HL-60 (cell line): ENCODE measurements around the gene GABPA.

ENCODE experiments used
- POLR2AphosphoS5 ChIP-seq: IDR thresholded peaks from 2 replicates; pipeline ENCODE4 v1.6.1; 2012; ENCODE audit warnings: low read depth
- SPI1 ChIP-seq: IDR thresholded peaks from 2 replicates; pipeline ENCODE4 v1.6.1; 2012; ENCODE audit warnings: low read depth, mild to moderate bottlenecking, borderline replicate concordance
- TF ChIP-seq, protein P1 (sequence below): IDR thresholded peaks from one replicate; pipeline ENCODE4 v1.5.1; 2011; ENCODE audit warnings: low read length, control low read depth, inconsistent platforms; ENCODE audit not compliant: insufficient read depth

DNA sequence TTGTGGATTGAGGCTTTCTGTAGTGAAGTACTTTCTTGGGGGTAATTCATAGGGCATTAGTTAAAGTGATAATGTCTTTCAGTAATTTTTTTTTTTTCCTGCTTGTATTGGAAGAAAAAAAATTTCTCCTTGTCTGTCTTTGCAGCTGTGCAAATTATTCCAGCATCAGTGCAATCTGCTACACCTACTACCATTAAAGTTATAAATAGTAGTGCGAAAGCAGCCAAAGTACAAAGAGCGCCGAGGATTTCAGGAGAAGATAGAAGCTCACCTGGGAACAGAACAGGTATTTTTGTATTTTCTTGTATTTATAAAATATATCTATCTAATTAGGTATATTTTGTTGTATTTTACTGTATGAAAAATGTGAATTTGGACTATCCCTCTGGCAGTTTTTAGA lies 29.3 kb downstream of the GABPA start:
- no peak for TF ChIP-seq POLR2AphosphoS5
- no peak for TF ChIP-seq SPI1
- TF ChIP-seq, protein P1, sequence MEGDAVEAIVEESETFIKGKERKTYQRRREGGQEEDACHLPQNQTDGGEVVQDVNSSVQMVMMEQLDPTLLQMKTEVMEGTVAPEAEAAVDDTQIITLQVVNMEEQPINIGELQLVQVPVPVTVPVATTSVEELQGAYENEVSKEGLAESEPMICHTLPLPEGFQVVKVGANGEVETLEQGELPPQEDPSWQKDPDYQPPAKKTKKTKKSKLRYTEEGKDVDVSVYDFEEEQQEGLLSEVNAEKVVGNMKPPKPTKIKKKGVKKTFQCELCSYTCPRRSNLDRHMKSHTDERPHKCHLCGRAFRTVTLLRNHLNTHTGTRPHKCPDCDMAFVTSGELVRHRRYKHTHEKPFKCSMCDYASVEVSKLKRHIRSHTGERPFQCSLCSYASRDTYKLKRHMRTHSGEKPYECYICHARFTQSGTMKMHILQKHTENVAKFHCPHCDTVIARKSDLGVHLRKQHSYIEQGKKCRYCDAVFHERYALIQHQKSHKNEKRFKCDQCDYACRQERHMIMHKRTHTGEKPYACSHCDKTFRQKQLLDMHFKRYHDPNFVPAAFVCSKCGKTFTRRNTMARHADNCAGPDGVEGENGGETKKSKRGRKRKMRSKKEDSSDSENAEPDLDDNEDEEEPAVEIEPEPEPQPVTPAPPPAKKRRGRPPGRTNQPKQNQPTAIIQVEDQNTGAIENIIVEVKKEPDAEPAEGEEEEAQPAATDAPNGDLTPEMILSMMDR: no peak
